GM18858 (cell line): Measurements from ENCODE around the gene COPA.
"Not testable (repeated sequence)": the region's sequence is repeated elsewhere in the genome, so short reads cannot be mapped to it uniquely, and the experiment has no call there.

Experiments
- ATAC-seq: cut with Tn5 transposase; IDR thresholded peaks from one replicate; pipeline ENCODE4 v1.9.1; 2021; ENCODE audit not compliant: unreplicated experiment

COPA gene

DNA sequence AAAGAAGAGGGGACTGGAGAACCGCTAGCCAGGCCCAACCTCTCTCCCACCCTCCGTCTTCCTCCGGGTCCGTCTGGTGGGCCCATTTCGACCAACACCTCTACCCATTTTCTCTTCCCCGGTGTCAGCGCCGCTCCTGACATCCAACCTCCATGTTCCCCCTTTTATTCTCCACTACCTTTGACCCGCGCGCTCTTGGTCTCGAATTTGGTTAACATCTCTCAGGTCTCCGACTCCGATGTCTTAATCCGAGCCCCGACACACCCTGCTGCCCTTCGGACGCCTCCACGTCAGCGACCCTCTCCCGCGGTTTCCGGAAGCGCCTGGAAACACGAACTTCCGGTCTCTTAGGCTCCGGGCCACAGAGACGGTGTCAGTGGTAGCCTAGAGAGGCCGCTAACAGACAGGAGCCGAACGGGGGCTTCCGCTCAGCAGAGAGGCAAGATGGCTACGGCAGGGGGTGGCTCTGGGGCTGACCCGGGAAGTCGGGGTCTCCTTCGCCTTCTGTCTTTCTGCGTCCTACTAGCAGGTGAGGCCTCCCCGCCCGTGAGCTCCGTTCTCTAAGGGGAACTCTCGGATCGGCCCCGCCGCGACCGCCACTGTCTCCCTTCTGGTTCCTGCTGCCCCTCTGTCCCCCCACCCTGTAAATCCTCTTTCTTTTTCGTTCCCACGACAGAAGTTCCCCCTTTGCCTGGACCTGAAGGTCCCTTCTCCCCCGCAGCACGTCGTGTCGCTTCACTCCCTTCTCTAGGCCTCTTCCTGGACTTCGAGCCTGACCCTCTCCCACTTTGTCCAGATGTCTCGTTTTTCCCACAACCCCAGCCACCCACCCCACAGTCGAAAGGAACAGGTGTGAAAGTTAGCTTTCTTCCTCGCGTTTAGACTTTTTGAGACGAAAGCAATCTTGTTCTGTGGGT is at the start of gene COPA, which contains the start of gene NCSTN:
TSS of gene COPA (minus strand) at position 298 of the 917 bp plus-strand sequence. CDS start at position 218, 80 bp downstream.
TSS of gene NCSTN (plus strand) at position 431 of the 917 bp plus-strand sequence. CDS start at position 445, 14 bp downstream.
- ATAC-seq: peak; percentile 92

GRCh38 chr1:160388406-160388805 is 45.4 kb upstream of the COPA start:
- ATAC-seq: not testable (repeated sequence)

- ATAC-seq: not testable (repeated sequence)
These were observed 41.8 kb upstream of the COPA start for GRCh38 chr1:160384812-160385211.

- ATAC-seq: no peak
These were observed 34.6 kb upstream of the COPA start for GRCh38 chr1:160377585-160378206.

DNA sequence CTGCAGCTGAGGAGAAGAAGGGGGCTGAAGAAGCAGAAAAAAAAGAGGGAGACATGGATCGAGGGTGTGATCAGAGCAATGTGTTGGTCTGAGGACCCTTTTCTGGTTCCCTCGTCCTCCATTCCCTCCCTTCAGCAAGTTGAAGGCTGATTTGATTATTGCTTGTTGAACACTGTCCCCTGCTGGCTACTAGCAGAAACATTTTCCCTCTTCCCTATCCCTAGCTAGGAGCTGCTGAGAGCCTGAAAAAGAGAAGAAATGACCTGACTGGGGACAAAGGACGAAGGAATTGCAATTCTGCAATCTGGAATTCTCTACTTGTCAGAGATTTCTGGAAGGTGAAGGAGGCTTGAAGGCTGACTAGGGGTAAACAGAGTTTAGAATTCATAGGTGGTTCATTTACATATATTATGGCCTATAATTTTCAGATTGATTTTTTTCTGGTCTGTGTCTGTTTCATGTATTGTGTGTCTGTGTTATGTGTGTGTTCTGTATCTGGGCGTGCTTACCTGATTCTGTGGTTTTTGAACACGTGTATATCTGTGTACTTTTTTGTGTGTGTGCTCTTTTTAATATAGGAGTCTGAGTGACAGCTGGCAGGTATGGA is 33.6 kb upstream of the COPA start:
- no peak for ATAC-seq

DNA sequence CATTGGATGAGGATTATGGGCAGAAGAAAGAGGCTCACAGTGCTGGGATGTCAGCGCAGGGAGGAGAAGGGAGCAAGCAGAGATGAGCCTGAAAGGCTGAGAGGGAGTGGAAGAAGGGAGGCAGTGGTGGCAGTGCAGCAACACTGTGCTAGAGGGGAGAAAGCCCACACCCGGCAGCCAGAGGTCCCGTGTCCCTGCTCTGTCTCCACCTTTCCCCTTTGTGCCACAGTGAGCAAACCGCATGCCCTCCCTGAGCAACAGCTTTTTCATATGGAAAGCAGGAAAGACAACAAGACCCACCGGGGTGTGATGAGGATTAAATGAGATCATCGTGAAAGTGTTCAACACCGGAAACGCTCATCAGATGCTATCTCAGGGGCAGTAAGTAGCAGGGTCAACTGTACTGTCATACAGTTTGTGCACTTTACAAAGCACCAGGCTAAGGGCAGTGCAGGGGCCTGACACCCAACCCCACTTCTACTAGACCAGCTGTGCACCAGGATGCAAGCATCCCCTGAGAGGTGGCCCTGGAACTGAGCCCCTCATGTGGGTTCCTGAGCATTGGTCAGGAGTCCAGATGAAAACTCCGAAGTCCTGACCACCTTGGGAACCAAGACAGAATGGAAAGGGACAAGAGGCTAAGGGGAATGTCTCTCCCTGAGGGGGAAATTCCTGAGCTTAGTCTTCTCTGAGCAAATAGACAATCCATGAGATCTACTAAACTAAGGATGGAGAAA is 32.9 kb upstream of the COPA start:
- no peak for ATAC-seq

GRCh38 chr1:160374306-160375110 is 31.5 kb upstream of the COPA start:
- no peak for ATAC-seq

DNA sequence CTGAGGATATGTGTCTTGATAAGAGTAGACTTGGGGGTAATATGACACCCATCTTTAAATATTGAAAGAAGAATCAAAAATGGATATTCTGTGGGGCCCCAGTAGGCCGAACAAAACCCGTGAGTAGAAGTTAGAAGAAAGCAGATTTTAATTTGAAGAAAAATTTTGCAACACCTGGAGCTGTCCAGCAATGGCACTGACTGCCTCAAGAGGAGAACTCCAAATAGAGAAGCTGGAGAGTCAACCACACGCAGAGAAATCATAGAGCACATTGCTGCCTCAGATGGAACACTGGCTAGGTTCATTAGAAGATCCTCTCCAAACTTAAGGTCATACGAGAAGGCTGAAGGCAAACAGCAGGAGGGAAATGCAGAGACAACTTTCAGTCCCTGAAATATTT is 30.6 kb upstream of the COPA start:
- ATAC-seq: no peak

GRCh38 chr1:160371756-160372155 is 28.7 kb upstream of the COPA start:
- no peak for ATAC-seq

GRCh38 chr1:160371346-160371631 is 28.2 kb upstream of the COPA start:
- ATAC-seq: no peak

DNA sequence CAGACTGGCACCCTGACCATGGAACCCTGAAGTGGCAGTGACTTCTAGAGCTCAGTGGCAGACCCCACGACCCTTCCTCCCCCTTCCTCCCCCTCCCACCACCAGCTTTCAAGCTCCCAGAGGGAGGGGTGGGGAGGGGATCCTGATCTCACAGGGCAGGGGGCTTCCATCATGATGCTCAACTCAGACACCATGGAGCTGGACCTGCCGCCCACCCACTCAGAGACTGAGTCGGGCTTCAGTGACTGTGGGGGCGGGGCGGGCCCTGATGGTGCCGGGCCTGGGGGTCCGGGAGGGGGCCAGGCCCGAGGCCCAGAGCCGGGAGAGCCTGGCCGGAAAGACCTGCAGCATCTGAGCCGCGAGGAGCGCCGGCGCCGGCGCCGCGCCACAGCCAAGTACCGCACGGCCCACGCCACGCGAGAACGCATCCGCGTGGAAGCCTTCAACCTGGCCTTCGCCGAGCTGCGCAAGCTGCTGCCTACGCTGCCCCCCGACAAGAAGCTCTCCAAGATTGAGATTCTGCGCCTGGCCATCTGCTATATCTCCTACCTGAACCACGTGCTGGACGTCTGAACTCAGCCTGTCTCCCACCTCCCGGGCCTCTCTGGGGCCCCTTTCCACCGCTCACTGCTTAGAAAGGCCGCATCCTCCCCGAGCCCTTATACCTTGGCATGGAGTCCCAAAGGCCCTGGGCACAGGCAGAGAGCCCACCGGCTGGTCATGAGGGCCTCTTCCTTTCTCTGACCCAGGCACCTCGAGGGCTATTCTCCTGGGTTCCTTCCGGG is 27.7 kb upstream of the COPA start:
- ATAC-seq: no peak

GRCh38 chr1:160369087-160369486 is 26.0 kb upstream of the COPA start:
- no peak for ATAC-seq

GRCh38 chr1:160367934-160368923 is 25.2 kb upstream of the COPA start:
- no peak for ATAC-seq

DNA sequence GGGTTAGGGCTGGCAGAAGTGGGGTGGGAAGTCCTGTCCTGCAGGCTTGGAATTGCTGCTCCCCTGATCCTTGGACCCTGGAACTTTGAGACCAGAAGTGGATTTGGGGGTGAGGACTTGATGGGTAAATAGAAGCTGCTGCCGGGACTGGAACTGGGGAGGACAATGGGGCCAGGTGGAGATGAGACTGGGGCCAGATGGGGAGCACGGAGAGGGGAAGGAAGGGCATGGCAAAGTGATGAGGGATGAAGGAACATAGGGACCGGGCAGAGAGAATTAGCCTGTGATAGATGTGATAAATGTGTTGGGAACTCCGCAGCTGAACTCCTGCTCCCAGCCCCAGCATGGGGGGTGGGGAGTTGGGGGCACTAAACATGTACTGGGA is 24.5 kb upstream of the COPA start:
- ATAC-seq: no peak

DNA sequence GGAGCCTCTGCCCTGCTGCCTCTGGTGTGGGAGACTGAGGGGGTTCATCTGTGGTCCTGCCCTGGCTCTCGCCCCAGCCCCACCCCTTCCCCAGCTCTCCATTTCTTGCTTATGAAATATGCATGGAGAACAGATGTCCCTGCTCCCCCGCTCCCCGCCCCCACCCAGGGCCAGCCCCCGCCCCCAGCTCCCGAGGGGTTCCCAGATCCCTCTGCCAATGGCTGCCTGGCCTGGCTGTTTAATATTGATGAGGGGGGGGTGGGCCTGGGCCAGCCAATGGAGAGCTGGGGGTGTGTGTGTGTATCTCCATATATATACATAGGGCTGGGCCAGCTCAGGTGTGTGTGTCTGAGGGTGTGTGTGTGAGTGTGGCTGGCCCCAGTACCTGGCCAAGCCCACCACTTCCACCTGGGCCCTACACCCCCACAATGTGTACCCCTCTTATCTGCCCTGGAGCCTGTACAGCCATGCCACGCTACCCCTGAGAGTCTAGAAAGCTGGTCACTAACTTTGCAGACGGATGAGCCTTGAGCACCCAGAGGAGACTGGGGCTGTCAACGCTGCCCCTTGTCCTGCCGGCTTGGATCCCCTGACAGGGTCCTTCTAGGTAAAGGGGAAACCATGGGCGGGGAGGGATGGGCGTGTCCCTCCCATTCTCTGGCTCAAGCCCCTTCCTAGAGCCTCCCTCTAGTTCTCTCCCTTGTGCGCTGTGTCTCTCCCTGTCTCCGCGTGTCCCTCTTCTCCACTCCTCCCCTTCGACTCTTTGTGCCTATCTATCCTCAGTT is 23.9 kb upstream of the COPA start, which contains the start of gene NHLH1:
TSS of gene NHLH1 (plus strand) at position 341 of the 785 bp plus-strand sequence. CDS start 3,661 bp downstream, outside the sequence.
- no peak for ATAC-seq

DNA sequence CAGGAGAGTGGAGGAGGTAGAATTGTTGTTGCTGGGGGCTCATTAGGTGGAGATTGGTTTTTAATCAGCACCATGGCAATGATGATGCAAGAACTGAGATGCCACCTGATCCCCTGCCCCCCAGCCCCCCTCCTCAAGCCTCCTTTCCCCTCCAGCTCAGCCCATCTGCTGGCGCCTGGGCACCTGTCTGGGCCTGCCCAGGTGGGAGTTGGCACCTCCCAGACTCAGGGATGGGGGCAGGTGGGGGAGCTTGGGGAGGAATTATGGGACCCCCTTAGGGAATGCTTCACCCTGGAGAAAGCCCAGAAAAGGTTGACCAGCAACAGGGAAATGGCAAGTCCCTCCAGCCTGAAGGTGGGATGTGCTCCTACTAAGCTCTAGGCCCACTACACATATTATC is 22.3 kb upstream of the COPA start:
- ATAC-seq: no peak

DNA sequence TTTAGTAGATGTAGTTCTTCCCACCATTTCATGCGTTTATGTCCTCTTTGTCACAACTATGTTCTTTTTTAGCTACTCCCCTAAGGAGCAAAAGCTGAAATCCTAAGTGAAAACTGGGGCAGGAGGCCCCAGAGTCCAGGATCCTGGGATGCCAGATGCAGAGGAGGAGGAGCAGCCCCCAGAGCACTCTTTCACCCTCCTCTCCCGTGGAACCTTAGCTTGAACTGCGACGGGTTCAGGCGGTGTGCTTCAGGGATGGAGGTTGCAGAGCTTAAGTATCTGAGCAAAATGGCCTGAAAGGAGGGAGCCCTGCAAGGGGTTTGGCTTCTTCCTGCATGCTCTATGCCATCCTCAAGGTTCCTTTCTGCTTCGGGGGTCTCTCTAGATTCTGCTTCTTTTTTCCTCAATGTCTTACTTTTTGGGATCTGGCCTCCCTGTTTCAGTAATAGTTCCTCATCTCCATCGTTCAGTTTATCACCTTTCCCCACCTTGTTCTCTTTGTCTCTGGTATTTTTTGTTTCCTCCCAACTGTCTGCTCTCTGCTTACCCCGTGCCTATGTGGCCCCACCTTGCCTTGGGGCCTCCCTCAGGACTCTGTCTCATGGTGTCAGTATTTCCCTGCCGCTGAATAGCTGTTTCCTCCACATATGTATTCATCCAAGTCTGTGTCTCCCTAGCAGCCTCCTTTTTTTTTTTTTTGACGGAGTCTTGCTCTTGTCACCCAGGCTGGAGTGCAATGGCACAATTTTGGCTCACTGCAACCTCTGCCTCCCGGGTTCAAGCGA is 21.1 kb upstream of the COPA start:
- ATAC-seq: no peak
